HG02852 (cell line): ENCODE results near the gene SCART1.
"Not testable (repeated sequence)": the region's sequence is repeated elsewhere in the genome, so short reads cannot be mapped to it uniquely, and the experiment has no call there.

Experiments
- ATAC-seq: cut with Tn5 transposase; IDR thresholded peaks from one replicate; pipeline ENCODE4 v1.9.1; 2021; ENCODE audit warnings: mild to moderate bottlenecking, moderate library complexity; ENCODE audit not compliant: unreplicated experiment

Gene SCART1

DNA sequence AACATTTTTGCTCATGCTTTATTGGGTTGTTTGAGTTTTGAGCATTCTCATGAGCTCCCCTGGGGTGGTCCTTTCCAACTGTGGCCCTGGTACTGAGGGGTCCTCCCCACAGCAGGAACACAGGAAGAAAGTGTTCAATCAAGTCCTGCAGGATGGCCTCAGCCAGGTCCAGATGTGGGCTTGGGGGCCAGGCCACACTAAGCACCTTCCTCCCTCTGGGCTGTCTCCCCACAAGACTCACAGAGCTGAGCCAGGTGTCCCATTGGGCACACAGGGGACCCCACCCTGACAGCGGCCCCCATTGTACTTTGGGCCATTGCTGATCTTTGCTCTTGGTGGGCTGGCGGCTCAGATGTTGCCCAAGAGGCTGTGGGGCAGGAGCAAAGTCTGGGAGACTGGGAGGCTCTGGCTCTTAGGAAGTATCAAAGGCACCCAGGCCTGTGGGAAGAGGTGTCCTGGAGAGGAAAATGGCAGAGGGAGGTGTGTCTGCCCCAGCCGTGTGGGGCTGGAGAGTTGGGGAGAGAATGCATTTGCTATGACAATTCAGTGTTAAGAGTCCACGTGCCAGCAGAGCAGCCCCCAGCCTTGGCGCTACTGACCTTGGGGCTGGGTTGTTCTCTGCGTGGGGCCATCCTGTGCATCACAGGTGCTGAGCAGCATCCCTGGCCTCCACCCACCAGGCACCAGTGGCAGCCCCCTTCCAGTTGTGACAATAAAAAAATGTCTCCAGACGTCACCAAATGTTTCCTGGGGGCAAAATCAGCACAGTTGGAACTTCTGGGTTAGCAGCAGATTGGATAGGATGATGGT is 17.8 kb downstream of the SCART1 start:
- ATAC-seq: no peak

DNA sequence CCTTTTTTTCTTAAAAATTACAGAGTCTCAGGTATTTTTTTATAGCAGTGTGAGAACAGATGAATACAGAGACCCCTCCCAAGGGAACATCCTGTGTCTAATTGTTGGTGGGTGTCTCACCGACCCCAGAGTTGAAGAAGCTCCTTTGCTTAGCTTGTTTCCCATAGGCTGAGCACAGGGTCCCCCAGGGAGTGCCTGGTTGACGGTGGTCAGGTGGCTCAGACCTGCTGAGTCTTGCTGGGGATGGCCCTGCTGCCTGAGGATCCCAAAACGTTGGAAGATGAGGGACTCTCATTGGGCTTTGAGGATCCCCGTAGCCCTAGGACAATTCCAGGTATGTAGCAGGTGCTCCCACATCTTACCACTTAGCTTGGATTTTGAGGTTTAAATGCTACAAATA is 19.5 kb downstream of the SCART1 start:
- ATAC-seq: no peak

DNA sequence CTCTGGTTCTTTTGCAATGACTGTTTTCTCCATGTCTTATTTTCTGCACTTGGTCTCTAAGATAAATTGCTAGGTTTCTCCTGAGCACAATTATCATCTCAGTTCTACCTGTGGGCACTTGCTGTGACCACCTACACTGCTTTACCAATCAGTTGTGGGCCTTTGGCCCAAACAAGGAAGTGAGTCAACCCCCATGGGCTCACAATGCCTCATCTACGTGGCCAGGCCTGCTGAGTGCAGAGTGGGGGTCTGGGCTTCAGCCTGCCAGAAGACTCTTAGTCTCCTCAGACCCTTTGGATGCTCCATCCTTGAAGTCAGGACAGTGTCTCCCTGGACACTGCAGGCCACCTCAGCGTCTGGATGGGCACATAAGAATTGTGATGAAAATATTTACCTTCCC is 20.3 kb downstream of the SCART1 start:
- ATAC-seq: no peak

DNA sequence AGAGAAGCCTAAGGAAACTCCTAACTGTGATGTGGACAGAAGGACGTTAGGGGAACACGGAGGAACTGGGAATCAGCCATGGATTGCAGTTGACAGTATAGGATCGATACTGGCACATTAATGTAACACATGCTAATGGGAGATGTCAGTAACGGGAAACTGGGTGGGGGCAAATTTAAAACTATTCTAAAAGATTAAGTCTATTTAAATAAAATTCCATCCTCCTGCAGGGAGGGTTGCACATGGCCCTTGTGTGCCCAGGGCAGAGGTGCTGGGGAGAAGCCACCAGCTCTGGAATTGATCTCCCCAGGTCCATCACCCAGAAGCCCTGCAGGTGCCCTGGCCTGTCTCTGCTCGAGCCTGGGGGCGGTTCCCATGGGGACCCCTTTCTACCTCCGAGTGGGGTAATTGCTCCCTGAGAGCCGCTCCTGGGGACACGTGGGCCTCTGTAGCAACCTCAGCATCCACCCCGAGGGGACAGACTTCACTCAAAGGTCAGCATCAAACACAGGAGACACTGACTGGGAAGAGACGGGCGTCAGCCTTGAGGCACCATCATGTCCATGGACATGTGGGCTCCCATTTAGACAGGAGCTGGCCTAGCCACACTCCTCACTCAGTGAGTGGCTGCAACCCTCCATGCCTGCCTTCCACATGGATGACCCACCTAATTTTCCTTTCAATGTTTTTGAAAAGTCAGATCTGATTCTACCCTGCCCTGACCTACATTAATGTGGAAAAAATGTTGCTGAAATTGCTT is 21.1 kb downstream of the SCART1 start:
- no peak for ATAC-seq

DNA sequence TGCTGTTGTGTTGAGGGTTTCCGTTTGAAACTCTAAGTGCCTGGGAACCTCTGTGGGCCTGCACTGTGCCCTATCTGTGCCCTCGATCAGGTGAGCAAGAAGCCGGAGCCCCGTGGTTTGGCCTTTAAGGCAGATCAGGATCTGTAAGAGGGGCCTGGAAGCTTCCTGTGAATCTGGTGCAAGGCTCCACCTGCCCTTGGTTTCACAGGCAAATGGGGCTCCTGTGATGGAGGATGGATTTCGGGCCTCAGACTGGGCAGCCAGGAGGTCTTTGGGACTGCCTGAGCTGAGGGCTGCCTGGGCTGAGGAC is 21.6 kb downstream of the SCART1 start:
- no peak for ATAC-seq

DNA sequence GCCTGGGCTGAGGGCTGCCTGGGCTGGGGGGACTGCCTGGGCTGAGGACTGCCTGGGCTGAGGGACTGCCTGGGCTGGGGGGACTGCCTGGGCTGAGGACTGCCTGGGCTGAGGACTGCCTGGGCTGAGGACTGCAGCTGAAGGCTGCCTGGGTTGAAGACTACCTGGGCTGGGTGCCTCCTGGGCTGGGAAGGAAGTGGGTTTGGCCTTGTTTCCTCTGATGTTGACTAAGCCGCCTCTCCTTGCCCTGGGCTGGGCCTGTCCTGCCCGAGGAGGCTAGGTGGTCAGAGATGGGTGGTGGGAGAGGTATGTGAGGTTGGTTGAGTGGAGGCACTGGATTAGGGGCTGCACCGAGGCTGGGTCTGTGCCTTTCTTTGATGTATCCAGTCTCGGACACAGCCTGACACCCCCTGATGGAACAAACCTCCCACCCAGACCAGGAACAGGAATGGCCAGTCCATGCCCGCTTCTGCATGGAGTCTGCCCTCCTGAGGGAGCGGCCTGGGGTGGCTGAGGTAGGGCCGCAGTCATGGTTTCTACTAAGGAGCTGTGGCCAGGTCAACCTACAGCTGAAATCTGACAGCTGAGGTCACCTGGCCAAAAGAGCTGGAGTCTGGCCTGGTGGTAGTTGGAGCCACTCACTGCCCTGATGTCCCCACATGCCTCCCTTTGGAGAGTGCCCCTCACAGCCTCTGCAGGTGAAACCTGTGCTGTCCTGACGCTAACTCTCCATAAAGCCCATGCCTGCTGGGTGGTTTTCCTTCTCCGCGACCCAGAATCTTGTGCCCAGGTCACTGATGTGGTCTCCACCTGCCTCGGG is 22.3 kb downstream of the SCART1 start:
- ATAC-seq: no peak

DNA sequence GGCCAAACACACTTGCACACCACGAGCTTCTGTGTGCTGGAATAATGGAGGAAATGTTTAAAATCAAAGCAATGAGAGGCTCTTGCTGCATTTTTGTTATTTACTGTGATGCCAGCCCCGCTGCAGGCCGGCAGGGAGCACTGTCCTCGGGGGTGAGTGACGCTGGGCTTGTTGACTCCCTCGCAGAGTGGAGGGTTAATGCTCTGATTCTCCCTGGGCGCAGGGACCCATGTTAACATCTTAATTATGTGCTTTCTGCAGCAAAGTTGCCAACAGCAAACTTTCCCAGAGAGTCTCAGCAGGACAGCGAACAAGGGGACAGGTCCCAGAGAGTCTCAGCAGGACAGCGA is 22.9 kb downstream of the SCART1 start:
- ATAC-seq: no peak

DNA sequence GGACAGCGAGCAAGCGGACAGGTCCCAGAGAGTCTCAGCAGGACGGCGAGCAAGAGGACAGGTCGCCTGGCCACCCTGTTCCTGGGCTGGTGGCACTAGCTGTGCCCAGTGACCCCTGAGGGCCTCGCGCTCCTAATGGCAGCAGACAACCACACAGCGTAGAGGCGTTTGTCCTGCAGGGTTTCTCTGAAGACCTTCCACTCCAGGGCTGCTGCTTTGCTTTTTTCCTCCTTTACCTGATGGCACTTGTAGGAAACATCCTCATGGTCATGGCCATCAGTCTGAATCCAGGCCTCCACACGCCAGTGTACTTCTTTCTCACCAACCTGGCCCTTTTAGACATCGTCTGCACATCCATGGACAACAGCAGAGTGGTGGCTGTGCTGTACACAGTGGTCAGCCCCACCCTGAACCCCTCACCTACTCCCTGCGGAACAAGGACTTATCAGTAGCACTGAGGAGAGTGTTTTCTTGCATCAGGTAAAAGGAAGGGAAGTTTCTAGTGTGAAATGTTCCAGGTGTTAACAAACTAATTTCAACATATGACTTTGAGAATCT is 27.4 kb downstream of the SCART1 start:
- no peak for ATAC-seq

DNA sequence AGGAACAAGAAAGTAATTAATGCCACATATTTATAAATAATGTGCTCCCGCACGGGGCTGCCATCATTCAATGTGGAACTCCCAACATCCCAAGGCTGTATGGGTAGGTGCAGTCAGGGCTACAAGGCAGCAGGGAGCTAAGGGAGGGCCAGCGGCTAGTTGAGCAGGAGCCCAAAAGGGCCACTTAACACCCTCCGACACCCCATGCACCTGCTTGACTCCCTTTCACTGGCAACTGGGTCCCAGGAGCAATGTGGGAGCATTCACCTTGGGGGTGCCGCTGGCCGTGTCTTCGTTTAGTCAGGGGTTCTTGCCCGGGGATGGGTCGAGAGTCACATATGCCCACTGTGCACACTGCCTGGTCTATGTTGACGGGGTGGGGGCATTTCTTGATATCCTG is 27.9 kb downstream of the SCART1 start:
- ATAC-seq: no peak

DNA sequence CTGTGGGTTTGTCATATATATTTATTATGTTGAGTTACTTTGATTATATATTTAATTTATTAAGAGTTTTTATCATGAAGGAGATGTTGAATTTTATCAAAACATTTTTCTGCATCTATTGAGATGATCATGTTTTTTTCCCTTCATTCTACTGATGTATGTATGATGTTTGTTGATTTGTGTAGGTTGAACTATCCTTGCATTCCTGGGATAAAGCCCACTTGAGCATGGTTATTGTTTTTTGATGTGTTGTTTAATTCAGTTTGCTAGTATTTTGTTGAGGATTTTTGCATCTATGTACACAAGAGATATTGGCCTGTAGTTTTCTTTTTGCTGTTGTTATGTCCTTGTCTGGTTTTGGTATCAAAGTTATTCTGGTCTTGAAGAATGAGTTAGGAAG is 31.1 kb downstream of the SCART1 start:
- ATAC-seq: no peak

DNA sequence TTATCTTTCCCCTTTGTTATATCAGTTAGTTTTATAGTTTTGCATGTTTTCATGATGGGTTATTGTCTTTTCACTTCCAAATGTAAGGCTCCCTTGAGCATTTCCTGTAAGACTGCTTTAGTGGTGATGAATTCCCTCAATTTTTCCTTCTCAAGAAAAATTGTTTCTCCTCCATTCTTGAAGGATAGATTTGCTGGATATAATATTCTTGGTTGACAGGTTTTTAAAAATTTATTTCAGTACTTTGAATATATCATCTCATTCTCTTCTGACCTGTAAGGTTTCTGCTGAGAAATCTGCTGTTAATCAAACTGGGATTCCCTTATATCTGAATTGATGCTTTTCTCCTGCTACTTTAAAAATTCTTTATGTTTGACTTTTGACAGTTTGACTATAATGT is 33.3 kb downstream of the SCART1 start:
- ATAC-seq: no peak

DNA sequence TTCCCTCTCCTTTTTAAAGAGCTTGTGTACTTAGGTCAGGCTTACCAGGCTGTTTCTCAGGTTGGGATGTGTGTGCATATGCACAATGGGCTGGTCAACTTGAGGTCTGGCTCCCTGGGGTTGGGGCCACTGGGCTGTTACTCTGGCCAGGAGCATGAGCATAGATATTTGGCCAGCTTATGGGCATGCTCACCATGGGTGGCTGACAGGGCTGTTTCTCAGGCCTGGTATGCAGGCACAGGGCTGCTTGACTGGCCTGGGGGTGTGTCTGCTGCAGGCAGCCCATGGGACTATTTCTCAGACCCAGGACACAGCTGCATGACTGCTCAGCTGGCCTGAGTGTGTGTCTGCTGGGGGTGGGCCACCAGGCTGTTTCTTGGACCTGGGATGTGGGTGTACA is 34.6 kb downstream of the SCART1 start:
- no peak for ATAC-seq

DNA sequence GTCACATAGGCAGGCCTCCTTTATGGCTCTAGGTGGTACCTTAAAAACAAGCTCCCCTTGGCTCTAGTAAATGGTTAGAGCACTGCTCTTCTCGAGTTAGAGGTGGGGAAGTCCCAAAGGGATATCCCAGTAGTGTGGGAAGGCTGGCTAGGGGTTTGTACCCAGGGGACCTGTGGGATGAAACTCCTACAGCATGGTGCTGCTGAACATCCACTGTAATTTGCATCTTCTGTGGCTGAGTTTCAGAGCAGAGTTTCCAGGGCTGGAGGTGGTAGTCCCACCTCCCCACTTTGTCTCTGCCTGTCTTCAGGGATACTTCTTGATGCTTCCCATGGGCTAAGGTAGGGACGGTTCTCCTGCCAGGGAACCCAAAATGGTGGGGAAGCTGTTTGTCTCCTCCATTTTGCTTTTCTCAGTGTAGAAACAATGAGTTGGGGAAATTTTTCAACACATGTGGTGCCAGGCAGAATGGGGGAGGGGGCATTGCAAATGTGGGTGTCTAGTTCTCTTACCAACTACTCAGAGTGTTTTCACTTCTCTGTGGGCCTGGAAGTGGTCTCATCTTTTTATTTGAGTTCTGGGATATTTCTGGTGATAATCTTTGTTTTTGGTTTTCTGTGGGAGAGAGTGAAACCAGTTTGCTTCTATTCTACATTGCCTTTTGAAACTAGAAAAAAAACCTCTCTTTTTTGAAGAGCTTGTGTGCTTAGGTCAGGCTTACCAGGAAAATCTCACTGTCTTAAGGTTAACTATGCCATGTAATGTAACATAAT is 36.3 kb downstream of the SCART1 start:
- peak; percentile 47 for ATAC-seq

DNA sequence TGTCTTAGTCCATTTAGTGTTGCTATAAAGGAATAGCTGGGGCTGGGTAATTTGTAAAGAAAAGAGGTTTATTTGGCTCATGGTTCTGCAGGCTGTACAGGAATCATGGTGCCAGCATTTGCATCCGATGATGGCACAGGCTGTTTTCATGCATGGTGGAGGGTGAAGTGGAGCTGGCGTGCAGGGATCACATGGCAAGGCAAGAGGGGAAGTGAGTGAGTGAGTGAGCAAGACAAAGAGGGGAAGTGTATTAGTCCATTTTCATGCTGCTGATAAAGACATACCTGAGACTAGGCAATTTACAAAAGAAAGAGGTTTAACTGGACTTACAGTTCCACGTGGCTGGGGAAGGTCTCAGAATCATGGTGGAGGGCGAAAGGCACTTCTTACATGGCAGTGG is 39.8 kb downstream of the SCART1 start:
- not testable (repeated sequence) for ATAC-seq

DNA sequence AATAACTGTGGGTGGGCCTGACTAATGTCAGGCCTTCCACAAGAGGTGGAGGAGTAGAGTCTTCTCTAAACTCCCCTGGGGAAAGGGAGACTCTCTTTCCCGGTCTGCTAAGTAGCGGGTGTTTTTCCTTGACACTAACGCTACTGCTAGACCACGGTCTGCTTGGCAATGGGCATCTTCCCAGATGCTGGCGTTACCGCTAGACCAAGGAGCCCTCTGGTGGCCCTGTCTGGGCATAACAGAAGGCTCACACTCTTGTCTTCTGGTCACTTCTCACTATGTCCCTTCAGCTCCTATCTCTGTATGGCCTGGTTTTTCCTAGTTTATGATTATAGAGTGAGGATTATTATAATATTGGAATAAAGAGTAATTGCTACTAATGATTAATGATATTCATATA is 43.6 kb downstream of the SCART1 start:
- ATAC-seq: not testable (repeated sequence)

DNA sequence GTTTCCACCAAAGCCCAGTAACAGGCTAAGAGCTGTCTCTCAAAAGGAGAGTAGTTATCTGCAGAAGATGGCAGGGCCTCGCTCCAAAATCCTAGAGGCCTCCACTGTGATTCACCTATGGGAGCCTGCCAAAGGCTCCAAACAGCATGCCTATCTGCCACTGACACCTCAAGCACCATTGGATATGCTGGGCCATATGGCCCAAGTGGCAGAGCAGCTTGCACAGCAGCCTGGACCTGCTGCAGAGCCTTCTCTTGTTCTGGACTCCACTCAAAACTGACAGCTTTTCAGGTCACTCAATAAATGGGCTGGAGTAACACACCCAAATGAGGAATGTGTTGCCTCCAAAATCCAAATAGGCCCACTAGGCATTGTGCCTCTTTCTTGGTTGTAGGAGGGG is 45.4 kb downstream of the SCART1 start:
- not testable (repeated sequence) for ATAC-seq

DNA sequence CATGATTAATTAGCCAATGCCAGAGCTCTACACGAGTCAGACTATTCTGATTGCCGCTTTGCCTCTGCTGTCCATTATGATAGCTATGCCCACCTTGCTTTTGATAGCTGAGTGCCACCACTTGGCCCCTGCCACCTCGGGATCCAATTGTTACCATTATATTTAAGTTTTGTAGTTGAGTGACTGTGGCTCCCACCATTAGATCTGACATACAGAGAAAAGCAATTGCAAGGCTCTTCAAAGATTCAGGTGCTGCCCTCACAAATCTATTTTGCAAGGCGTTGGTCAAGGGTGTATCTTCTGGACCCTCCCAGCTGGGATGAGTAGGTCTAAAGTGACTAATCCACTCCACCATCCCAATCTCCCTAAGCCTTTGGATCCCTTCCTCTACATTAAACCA is 47.2 kb downstream of the SCART1 start:
- ATAC-seq: not testable (repeated sequence)

DNA sequence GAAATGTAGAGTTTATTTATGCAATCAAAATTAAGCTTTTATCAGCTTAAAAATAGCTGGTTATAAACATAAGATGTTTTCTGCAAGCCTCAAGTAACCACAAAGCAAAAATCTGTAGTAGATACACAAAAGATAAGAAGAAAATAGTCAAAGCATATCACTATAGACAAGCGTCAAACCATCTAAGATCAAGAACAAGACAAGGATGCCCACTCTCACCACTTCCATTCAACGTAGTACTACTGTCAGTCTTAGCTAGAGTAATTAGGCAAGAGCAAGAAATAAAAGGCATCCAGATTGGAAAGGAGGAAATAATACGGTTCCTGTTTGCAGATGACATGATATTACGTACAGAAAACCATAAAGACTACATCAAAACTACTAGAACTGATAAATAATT is 56.0 kb downstream of the SCART1 start:
- ATAC-seq: no peak

DNA sequence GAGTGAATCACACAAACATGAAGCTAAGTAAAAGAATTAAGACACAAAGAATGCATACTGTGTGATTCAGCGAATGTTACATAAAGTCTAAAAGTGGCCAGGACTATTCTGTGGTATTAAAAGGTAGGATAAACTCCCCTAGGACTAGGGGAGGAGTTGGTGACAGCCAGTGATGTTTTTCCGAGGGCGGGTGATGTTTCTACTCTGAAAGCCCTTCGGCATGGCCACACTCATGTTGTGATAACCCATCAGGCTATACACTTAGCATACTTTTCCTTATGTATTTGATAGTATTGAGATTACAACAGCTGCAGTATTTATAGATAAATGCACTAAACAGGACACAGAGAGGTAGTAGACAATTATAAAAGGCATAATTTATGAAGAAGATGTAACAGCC is 57.7 kb downstream of the SCART1 start:
- no peak for ATAC-seq

DNA sequence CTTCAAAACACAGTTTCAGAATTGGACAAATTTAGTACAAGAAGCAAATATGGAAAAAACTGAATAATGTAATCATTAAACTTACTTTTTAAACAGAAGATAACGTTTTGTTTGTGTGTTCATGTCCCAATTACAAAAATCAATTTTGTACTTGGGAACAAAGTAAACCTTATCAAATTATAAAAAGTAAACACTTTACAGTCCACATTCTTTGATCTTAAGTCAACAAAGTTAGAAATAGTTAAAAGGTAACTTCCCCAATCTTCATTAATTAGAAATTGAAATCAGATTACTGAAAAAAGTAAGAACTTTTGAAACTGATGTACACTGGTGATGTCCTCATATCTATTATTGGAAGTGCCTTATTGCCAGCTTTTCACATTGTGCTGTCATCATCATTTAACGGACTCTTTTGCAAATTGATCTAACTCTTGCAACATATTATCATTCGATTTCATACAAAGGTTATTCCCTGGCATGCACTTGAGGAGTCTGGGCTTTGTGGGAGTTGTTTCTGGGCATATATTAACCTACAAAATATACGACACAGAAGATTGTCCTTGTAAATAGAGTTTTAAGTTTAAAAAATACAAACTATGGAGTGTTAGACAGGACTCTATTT is 58.3 kb downstream of the SCART1 start:
- ATAC-seq: no peak
